IMR-90 (cell line): ENCODE results near the gene ELMO1. TPM values are rescaled to one million over a fixed set of nuclear protein-coding genes. Genes with fewer than 3 reads are reported as not detected.

Experiments used
- ATAC-seq: fragments of 200-7000 bp; cut with Tn5 transposase; 2 replicates; pipeline ENCODE4 v1.9.1; 2020; ENCODE audit warnings: low read depth, mild to moderate bottlenecking, moderate library complexity
- BruUV-seq: library from RNA; stranded (reverse); fragments of 400-500 nt; replicated peaks from 2 replicates; lab custom pipeline; 2021; lab: Mats Ljungman, UMichigan
- CTCF ChIA-PET: fragments of 300-600 bp; formaldehyde crosslinking; extraction: SDS; loops from one replicate; lab custom pipeline; 2021; ENCODE audit warnings: antibody characterized with exemption; lab: Yijun Ruan, JAX
- POLR2A ChIA-PET: fragments of 300-600 bp; sonication (Branson Sonifier 250); formaldehyde crosslinking; loops from one replicate; lab custom pipeline; 2022; ENCODE audit warnings: antibody characterized with exemption; ENCODE audit not compliant: unreplicated experiment; lab: Charles Lee
- DNase-seq: peaks from one replicate; pipeline ENCODE4 v3.0.0; 2013
- H2AFZ ChIP-seq: replicated peaks from 2 replicates; pipeline ENCODE3; 2013; ENCODE audit warnings: low read length, mild to moderate bottlenecking; ENCODE audit not compliant: poor library complexity
- H2AK5ac ChIP-seq: 2 replicates; pipeline ENCODE4 v1.6.1; 2013; ENCODE audit warnings: low read depth, low read length, inconsistent platforms
- H2AK9ac ChIP-seq: replicated peaks from 2 replicates; pipeline ENCODE3; 2013; ENCODE audit warnings: mild to moderate bottlenecking, low read depth, low read length, moderate library complexity; ENCODE audit not compliant: poor library complexity
- H2BK120ac ChIP-seq: 2 replicates; pipeline ENCODE4 v1.6.1; 2013; ENCODE audit warnings: low read depth, low read length, inconsistent platforms
- H2BK15ac ChIP-seq: 3 replicates; pipeline ENCODE4 v1.6.1; 2013; ENCODE audit warnings: low read depth, low read length, inconsistent platforms
- H2BK20ac ChIP-seq: 2 replicates; pipeline ENCODE4 v1.6.1; 2013; ENCODE audit warnings: low read depth, mild to moderate bottlenecking, inconsistent platforms, low read length, moderate library complexity
- H2BK5ac ChIP-seq: 2 replicates; pipeline ENCODE4 v1.6.1; 2013; ENCODE audit warnings: mild to moderate bottlenecking, low read depth, low read length, inconsistent platforms; ENCODE audit not compliant: poor library complexity, severe bottlenecking
- H3K14ac ChIP-seq: replicated peaks from 2 replicates; pipeline ENCODE4 v1.6.1; 2013; ENCODE audit warnings: low read depth, low read length, inconsistent platforms
- H3K18ac ChIP-seq: 2 replicates; pipeline ENCODE4 v1.6.1; 2013; ENCODE audit warnings: low read depth, low read length, control low read depth
- H3K23ac ChIP-seq: 2 replicates; pipeline ENCODE4 v1.6.1; 2013; ENCODE audit warnings: low read depth, low read length, inconsistent platforms
- H3K27ac ChIP-seq: 2 replicates; pipeline ENCODE4 v1.5.1; 2013; ENCODE audit warnings: mild to moderate bottlenecking, control low read depth, low read length; ENCODE audit not compliant: insufficient read depth
- H3K27me3 ChIP-seq: 2 replicates; pipeline ENCODE4 v1.6.1; 2013; ENCODE audit warnings: low read length; ENCODE audit not compliant: control insufficient read depth, insufficient read depth
- H3K36me3 ChIP-seq: 2 replicates; pipeline ENCODE4 v1.6.1; 2013; ENCODE audit warnings: low read length, mixed read lengths; ENCODE audit not compliant: control insufficient read depth, insufficient read depth
- H3K4ac ChIP-seq: 2 replicates; pipeline ENCODE4 v1.6.1; 2013; ENCODE audit warnings: low read depth, low read length, inconsistent platforms
- H3K4me1 ChIP-seq: 2 replicates; pipeline ENCODE4 v1.6.1; 2013; ENCODE audit warnings: low read length, mixed read lengths; ENCODE audit not compliant: control insufficient read depth, insufficient read depth
- H3K4me2 ChIP-seq: 2 replicates; pipeline ENCODE4 v1.6.1; 2013; ENCODE audit warnings: low read depth, mild to moderate bottlenecking, control low read depth, low read length, moderate library complexity
- H3K4me3 ChIP-seq: 2 replicates; pipeline ENCODE4 v1.5.1; 2013; ENCODE audit warnings: low read depth, mild to moderate bottlenecking, control low read depth, low read length, moderate library complexity; ENCODE audit not compliant: insufficient read depth
- H3K56ac ChIP-seq: 2 replicates; pipeline ENCODE4 v1.6.1; 2013; ENCODE audit warnings: low read length, inconsistent platforms; ENCODE audit not compliant: insufficient read depth; ENCODE audit errors: extremely low read depth
- H3K79me1 ChIP-seq, 2 experiments: 2 replicates each; pipeline ENCODE4 v1.6.1; 2013; ENCODE audit warnings: low read length in 2 of 2, inconsistent platforms in 1 of 2, low read depth in 1 of 2
- H3K9ac ChIP-seq: 2 replicates; pipeline ENCODE4 v1.6.1; 2013; ENCODE audit warnings: low read depth, low read length, control low read depth
- H3K9me1 ChIP-seq: 2 replicates; pipeline ENCODE4 v1.6.1; 2013; ENCODE audit warnings: low read length, inconsistent platforms; ENCODE audit not compliant: insufficient read depth
- H3K9me3 ChIP-seq: 2 replicates; pipeline ENCODE4 v1.6.1; 2013; ENCODE audit warnings: low read length; ENCODE audit not compliant: control insufficient read depth, insufficient read depth
- H4K20me1 ChIP-seq: 2 replicates; pipeline ENCODE4 v1.6.1; 2013; ENCODE audit warnings: low read length, inconsistent platforms; ENCODE audit not compliant: insufficient read depth
- H4K5ac ChIP-seq: 2 replicates; pipeline ENCODE4 v1.6.1; 2013; ENCODE audit warnings: mild to moderate bottlenecking, low read depth, low read length, control low read depth
- H4K8ac ChIP-seq, 2 experiments: 2 replicates each; pipeline ENCODE4 v1.6.1; 2013; ENCODE audit warnings: low read depth in 2 of 2, low read length in 2 of 2, control low read depth in 1 of 2, inconsistent platforms in 1 of 2
- H4K91ac ChIP-seq: 2 replicates; pipeline ENCODE4 v1.6.1; 2013; ENCODE audit warnings: low read depth, low read length, inconsistent platforms; ENCODE audit not compliant: insufficient read depth
- BHLHE40 ChIP-seq: fragments of 150-350 bp; IDR thresholded peaks from 2 replicates; pipeline ENCODE4 v1.6.1; 2016; ENCODE audit warnings: mild to moderate bottlenecking, low read depth, low read length
- CEBPB ChIP-seq: IDR thresholded peaks from 2 replicates; pipeline ENCODE4 v1.6.1; 2012; ENCODE audit warnings: low read depth, low read length, improper control_type of control experiment
- CHD1 ChIP-seq: IDR thresholded peaks from 2 replicates; pipeline ENCODE4 v1.6.1; 2012; ENCODE audit warnings: low read depth, low read length, improper control_type of control experiment
- ELK1 ChIP-seq: fragments of 150-350 bp; IDR thresholded peaks from 2 replicates; pipeline ENCODE4 v1.6.1; 2016; ENCODE audit warnings: low read depth, mild to moderate bottlenecking, low read length, moderate library complexity, borderline replicate concordance
- FOS ChIP-seq: fragments of 150-350 bp; IDR thresholded peaks from 2 replicates; pipeline ENCODE4 v1.6.1; 2016; ENCODE audit warnings: low read depth, low read length
- MAZ ChIP-seq: IDR thresholded peaks from 2 replicates; pipeline ENCODE4 v1.6.1; 2012; ENCODE audit warnings: low read depth, mild to moderate bottlenecking, low read length, improper control_type of control experiment, moderate library complexity, borderline replicate concordance
- MXI1 ChIP-seq: IDR thresholded peaks from 2 replicates; pipeline ENCODE4 v1.6.1; 2012; ENCODE audit warnings: low read depth, mild to moderate bottlenecking, low read length, moderate library complexity, borderline replicate concordance
- NFE2L2 ChIP-seq: fragments of 150-350 bp; IDR thresholded peaks from 2 replicates; pipeline ENCODE4 v1.6.1; 2016; ENCODE audit warnings: low read depth, mild to moderate bottlenecking, low read length
- POLR2A ChIP-seq: IDR thresholded peaks from 2 replicates; pipeline ENCODE4 v1.6.1; 2012; ENCODE audit warnings: mild to moderate bottlenecking, low read depth, low read length
- RAD21 ChIP-seq: IDR thresholded peaks from 2 replicates; pipeline ENCODE4 v1.6.1; 2012; ENCODE audit warnings: low read length, improper control_type of control experiment
- RCOR1 ChIP-seq: IDR thresholded peaks from 2 replicates; pipeline ENCODE4 v1.6.1; 2012; ENCODE audit warnings: mild to moderate bottlenecking, low read length, improper control_type of control experiment; ENCODE audit not compliant: insufficient replicate concordance
- RFX5 ChIP-seq: IDR thresholded peaks from 2 replicates; pipeline ENCODE4 v1.8.0; 2012; ENCODE audit warnings: low read depth, mild to moderate bottlenecking, low read length, moderate library complexity
- SMC3 ChIP-seq: fragments of 150-350 bp; IDR thresholded peaks from 2 replicates; pipeline ENCODE4 v1.6.1; 2016; ENCODE audit warnings: low read depth, mild to moderate bottlenecking, antibody characterized with exemption, low read length, moderate library complexity
- USF2 ChIP-seq: fragments of 150-350 bp; IDR thresholded peaks from 2 replicates; pipeline ENCODE4 v1.6.1; 2017; ENCODE audit warnings: mild to moderate bottlenecking, antibody characterized with exemption, low read length, low read depth
- WGBS, 2 experiments: methylation state at CpG; one replicate each; pipeline versions ENCODE4 v1.1.5 to v1.1.7; 2013; ENCODE audit warnings: missing lambda C conversion rate in 2 of 2; ENCODE audit not compliant: insufficient read length in 1 of 2; ENCODE audit errors: extremely low coverage in 2 of 2; 5-methylcytosine and 5-hydroxymethylcytosine counted together
- dilution Hi-C: fragments of 300-500 bp; cut with HindIII; formaldehyde crosslinking; loops from one replicate; pipeline ENCODE4 v1.14.3; 2018; ENCODE audit warnings: low sequenced_read_pairs; ENCODE audit not compliant: unreplicated experiment
- in situ Hi-C: fragments of 300-500 bp; cut with MboI; formaldehyde crosslinking; loops from 3 replicates; pipeline ENCODE4 v1.14.3; 2019; ENCODE audit warnings: low sequenced_read_pairs, inconsistent platforms, mixed read lengths
- intact Hi-C: fragments of 100-400 bp; cut with micrococcal nuclease; formaldehyde crosslinking; loops from 2 replicates; pipeline ENCODE4 v1.10.0; 2022
- polyA plus RNA-seq, 3 experiments: library from polyadenylated mRNA; depleted of rRNA; stranded (reverse); fragments of >200 nt; gene quantifications; 2 replicates each; pipeline ENCODE4 v1.2.3, GENCODE V29; 2012; ENCODE audit warnings: low replicate concordance in 1 of 3
- total RNA-seq: library from RNA; depleted of rRNA; stranded (reverse); fragments of >200 nt; gene quantifications from 2 replicates; pipeline ENCODE4 v1.2.3, GENCODE V29; 2012
- TF ChIP-seq, protein P1 (sequence below): conservative IDR thresholded peaks from 2 replicates; pipeline ENCODE4 v1.5.1; 2012; ENCODE audit warnings: mild to moderate bottlenecking, low read depth, low read length, improper control_type of control experiment

The ELMO1 gene
- total and polyA plus RNA-seq, 2 of the 4 experiments (the other 2 are of a cell fraction), result 0.03 TPM; not detected in 1

DNA sequence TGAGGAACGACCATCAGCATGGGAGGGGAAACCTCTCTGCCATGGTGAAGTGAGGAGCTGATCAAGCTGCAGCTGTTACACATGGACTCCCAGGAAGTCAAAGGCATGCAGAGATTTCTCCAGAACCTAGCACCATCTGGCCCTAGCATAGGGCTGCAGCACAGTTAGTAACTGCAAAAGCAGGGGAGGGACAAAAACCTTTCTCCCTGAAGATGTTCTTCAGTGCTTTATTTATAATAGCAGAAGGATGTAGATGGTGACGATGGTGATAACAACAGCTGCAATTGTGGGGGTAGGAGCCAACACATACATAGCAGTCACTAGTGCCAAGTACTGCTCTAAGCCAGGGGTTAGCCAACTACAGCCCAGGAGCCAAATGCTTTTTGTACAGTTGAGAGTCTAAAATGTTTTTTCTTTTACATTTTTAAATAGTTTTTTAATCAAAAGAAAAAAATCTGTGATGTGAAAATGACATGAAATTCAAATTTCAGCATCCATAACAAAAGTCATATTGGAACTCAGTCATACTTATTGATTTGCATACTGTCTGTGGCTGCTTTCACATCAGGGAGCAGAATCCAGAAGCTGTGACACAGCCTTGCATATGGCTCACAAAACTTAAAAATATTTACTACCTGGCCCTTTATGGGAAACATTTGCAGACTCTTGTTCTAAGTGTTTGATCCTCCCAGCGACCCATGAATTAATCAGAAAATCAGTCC, 299.5 kb downstream of the ELMO1 start:
- intact Hi-C loops (no loop called here), dilution Hi-C loops (no loop called here), in situ Hi-C loops (no loop called here)
- Histone ChIP-seq H3K27me3 (no peaks in the 10 kb centered on the region), H2AK5ac (no peak overlapping the region), H3K79me1 (no peaks in the 10 kb centered on the region), H3K56ac (no peak overlapping the region), H2BK120ac (no peak overlapping the region), H2BK20ac (no peak overlapping the region), H3K4me3 (no peak overlapping the region), H3K9ac (no peak overlapping the region), H3K9me1 (no peaks in the 10 kb centered on the region), H2AFZ (no peak overlapping the region), H3K27ac (no peak overlapping the region), H3K23ac (no peak overlapping the region), H3K4ac (no peak overlapping the region), H3K18ac (no peak overlapping the region), H2BK5ac (no peak overlapping the region), H4K20me1 (no peaks in the 10 kb centered on the region), H3K4me1 (no peaks in the 10 kb centered on the region), H3K9me3 (no peaks in the 10 kb centered on the region), H2BK15ac (no peak overlapping the region), H4K5ac (no peak overlapping the region), H2AK9ac (no peak overlapping the region), H3K36me3 (no peaks in the 10 kb centered on the region), H4K91ac (no peak overlapping the region), H4K8ac (no peak overlapping the region), H3K4me2 (no peak overlapping the region), H3K14ac (no peak overlapping the region)
- TF ChIP-seq ELK1 (no peak), RAD21 (no peak), RFX5 (no peak), USF2 (no peak), MXI1 (no peak), NFE2L2 (no peak), FOS (no peak), RCOR1 (no peak), CHD1 (no peak), SMC3 (no peak), BHLHE40 (no peak), CEBPB (no peak), POLR2A (no peak), MAZ (no peak)
- TF ChIP-seq, protein P1, sequence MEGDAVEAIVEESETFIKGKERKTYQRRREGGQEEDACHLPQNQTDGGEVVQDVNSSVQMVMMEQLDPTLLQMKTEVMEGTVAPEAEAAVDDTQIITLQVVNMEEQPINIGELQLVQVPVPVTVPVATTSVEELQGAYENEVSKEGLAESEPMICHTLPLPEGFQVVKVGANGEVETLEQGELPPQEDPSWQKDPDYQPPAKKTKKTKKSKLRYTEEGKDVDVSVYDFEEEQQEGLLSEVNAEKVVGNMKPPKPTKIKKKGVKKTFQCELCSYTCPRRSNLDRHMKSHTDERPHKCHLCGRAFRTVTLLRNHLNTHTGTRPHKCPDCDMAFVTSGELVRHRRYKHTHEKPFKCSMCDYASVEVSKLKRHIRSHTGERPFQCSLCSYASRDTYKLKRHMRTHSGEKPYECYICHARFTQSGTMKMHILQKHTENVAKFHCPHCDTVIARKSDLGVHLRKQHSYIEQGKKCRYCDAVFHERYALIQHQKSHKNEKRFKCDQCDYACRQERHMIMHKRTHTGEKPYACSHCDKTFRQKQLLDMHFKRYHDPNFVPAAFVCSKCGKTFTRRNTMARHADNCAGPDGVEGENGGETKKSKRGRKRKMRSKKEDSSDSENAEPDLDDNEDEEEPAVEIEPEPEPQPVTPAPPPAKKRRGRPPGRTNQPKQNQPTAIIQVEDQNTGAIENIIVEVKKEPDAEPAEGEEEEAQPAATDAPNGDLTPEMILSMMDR, result no peak
- no CpG with 5 or more reads among the region's 3 CpGs for WGBS, 2 experiments
- DNase-seq (no peak), ATAC-seq (peak; percentile 17; the same call in 1 of the 2 replicates)
- ChIA-PET POLR2A (no interaction called here), CTCF (no interaction called here)
- no TSS peak for BruUV-seq
